RWPE1 (cell line): Measurements from ENCODE around the gene SKIC2.
"Not testable (repeated sequence)": the region's sequence is repeated elsewhere in the genome, so short reads cannot be mapped to it uniquely, and the experiment has no call there.

Experiments used
- CTCF ChIA-PET: fragments of 350-600 bp; sonication (Branson Sonifier 250); formaldehyde crosslinking; extraction: SDS; loops from one replicate; lab custom pipeline; 2021; lab: Yijun Ruan, JAX
- POLR2A ChIA-PET: fragments of 400-600 bp; formaldehyde crosslinking; extraction: SDS; loops from one replicate; lab custom pipeline; 2020; ENCODE audit warnings: antibody characterized with exemption; ENCODE audit not compliant: low non-redundant PET; lab: Yijun Ruan, JAX
- DNase-seq: peaks from one replicate; pipeline ENCODE4 v3.0.0; 2012; ENCODE audit warnings: low spot score
- H3K27ac ChIP-seq: fragments of 450-650 bp; 2 replicates; pipeline ENCODE4 v1.5.1; 2017

Gene SKIC2

GRCh38 chr6:32005991-32006529 lies 47.1 kb downstream of the SKIC2 start:
- CTCF ChIA-PET, POLR2A ChIA-PET: not testable (repeated sequence)

GRCh38 chr6:32007086-32007485 lies 48.1 kb downstream of the SKIC2 start:
- POLR2A ChIA-PET: not testable (repeated sequence)

More at GRCh38 chr6:32005991-32006529, 47.1 kb downstream of the SKIC2 start:
- DNase-seq, H3K27ac ChIP-seq: not testable (repeated sequence)

DNA sequence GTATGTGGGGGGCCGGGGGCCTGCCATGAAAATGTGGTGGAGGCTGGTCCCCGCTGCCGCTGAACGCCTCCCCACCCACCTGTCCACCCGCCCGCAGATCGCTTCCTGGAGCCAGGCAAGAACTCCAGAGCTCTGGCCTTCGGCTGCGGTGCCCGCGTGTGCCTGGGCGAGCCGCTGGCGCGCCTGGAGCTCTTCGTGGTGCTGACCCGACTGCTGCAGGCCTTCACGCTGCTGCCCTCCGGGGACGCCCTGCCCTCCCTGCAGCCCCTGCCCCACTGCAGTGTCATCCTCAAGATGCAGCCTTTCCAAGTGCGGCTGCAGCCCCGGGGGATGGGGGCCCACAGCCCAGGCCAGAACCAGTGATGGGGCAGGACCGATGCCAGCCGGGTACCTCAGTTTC lies 49.1 kb downstream of the SKIC2 start:
- CTCF ChIA-PET, H3K27ac ChIP-seq, DNase-seq, POLR2A ChIA-PET: not testable (repeated sequence)

More at GRCh38 chr6:32007086-32007485, 48.1 kb downstream of the SKIC2 start:
- DNase-seq, H3K27ac ChIP-seq, CTCF ChIA-PET: not testable (repeated sequence)

- H3K27ac ChIP-seq, POLR2A ChIA-PET, CTCF ChIA-PET, DNase-seq: not testable (repeated sequence)
These were observed 49.6 kb downstream of the SKIC2 start for GRCh38 chr6:32008616-32009015.

- DNase-seq, POLR2A ChIA-PET, CTCF ChIA-PET, H3K27ac ChIP-seq: not testable (repeated sequence)
These were observed 50.6 kb downstream of the SKIC2 start for GRCh38 chr6:32009537-32009936.

GRCh38 chr6:32010856-32011530 lies 52.0 kb downstream of the SKIC2 start:
- CTCF ChIA-PET, DNase-seq, POLR2A ChIA-PET, H3K27ac ChIP-seq: not testable (repeated sequence)

DNA sequence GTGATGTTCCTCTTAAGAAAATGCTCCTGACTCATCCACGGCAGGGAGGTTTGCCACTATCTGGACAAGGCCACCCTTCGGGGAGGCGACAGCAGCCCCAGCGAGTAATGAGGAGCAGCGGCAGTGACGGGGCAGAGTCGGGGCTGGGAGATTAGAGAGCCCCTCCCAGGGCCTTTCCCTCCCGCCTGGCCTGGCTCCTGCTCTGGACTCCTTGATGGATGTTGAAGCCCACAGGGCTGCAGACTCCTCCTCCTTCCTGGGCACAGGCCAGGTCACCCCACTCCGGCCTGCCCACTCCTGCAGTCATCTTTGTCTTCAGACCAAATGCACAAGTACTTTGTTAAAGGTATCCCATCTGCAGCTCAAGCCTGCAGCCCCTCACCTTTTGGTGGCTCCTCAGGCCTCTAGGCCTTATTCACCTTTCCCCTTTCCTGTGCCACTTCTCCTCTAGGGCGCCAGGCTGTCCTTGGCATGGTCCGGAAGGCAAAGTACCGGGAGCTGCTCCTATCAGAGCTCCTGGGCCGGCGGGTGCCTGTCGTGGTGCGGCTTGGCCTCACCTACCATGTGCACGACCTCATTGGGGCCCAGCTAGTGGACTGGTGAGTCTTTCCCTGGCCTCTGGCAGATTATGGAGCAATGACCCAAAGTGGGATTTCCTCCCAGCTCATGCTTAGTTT lies 54.1 kb downstream of the SKIC2 start:
- H3K27ac ChIP-seq, CTCF ChIA-PET, DNase-seq, POLR2A ChIA-PET: not testable (repeated sequence)

DNA sequence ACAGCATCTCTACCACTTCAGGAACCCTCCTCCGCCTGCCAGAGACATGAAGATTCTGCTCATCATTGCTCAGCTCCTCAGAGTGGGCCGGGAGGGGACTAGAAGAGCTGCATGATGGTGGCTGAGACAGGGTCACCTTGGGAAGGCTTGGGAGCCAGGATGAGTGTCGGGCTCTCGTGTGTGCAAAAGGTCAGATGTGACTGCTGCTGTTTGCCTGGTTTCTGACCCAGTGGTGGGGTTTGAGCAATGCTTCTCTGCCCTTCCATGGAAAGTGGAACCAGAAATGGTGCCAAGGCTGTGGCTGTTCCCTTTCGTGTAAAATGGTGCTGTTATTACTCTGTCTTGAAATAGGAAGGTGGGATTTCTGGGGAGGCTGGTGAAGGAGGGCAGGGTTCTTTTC lies 54.8 kb downstream of the SKIC2 start:
- POLR2A ChIA-PET, H3K27ac ChIP-seq, DNase-seq, CTCF ChIA-PET: not testable (repeated sequence)

GRCh38 chr6:32014547-32014946 lies 55.6 kb downstream of the SKIC2 start, which contains the start of gene C4B:
C4B (plus strand) TSS chr6:32014795; CDS start chr6:32014846, 51 bp downstream.
- H3K27ac ChIP-seq, CTCF ChIA-PET, POLR2A ChIA-PET, DNase-seq: not testable (repeated sequence)
